Left renal cortex interstitium (tissue), 4 donors: ENCODE data around the gene AKAP6. TPM values are rescaled to one million over a fixed set of nuclear protein-coding genes. Genes with fewer than 3 reads are reported as not detected.

Experiments
- DNase-seq, 4 donors: peaks; one replicate each; pipeline ENCODE4 v3.0.0-alpha.2; 2013; ENCODE audit warnings: low read depth in 4 of 4, low spot score in 2 of 4, missing footprints in 1 of 4
- polyA plus RNA-seq, 4 donors: library from polyadenylated mRNA; unstranded; fragments of 120-200 nt; gene quantifications; one replicate each; pipeline ENCODE4 v1.2.1, GENCODE V29; 2013; ENCODE audit not compliant: insufficient read length in 4 of 4

The AKAP6 gene
- polyA plus RNA-seq, 4 donors: 1.8 to 3.6 (median 3.1) TPM

- no peak for DNase-seq
Observed at GRCh38 chr14:32722631-32723183, 393.6 kb downstream of the AKAP6 start.

- DNase-seq: no peak
Observed at GRCh38 chr14:32724867-32725471, 395.9 kb downstream of the AKAP6 start.

- DNase-seq: no peak
Observed at GRCh38 chr14:32726516-32726915, 397.4 kb downstream of the AKAP6 start.

GRCh38 chr14:32727832-32728231 is 398.7 kb downstream of the AKAP6 start:
- no peak for DNase-seq

- DNase-seq: no peak
Observed at GRCh38 chr14:32728526-32728925, 399.4 kb downstream of the AKAP6 start.

- no peak for DNase-seq
Observed at GRCh38 chr14:32728976-32729375, 399.9 kb downstream of the AKAP6 start.

- DNase-seq: no peak
Observed at GRCh38 chr14:32731249-32731648, 402.2 kb downstream of the AKAP6 start.

- DNase-seq: no peak
Observed at GRCh38 chr14:32733015-32733414, 403.9 kb downstream of the AKAP6 start.

GRCh38 chr14:32734261-32734660 is 405.2 kb downstream of the AKAP6 start:
- no peak for DNase-seq

- no peak for DNase-seq
Observed at GRCh38 chr14:32737621-32738020, 408.5 kb downstream of the AKAP6 start.

GRCh38 chr14:32738206-32738871 is 409.2 kb downstream of the AKAP6 start:
- DNase-seq: no peak

- no peak for DNase-seq
Observed at GRCh38 chr14:32744811-32745445, 415.8 kb downstream of the AKAP6 start.

GRCh38 chr14:32754209-32754608 is 425.1 kb downstream of the AKAP6 start:
- DNase-seq: no peak

GRCh38 chr14:32756173-32756572 is 427.1 kb downstream of the AKAP6 start:
- DNase-seq: no peak

GRCh38 chr14:32756775-32757174 is 427.7 kb downstream of the AKAP6 start:
- DNase-seq: no peak

- DNase-seq: no peak
Observed at GRCh38 chr14:32757568-32757967, 428.5 kb downstream of the AKAP6 start.

GRCh38 chr14:32761381-32761968 is 432.4 kb downstream of the AKAP6 start:
- DNase-seq: no peak

- no peak for DNase-seq
Observed at GRCh38 chr14:32762886-32763285, 433.8 kb downstream of the AKAP6 start.

- DNase-seq: no peak
Observed at GRCh38 chr14:32763673-32764072, 434.6 kb downstream of the AKAP6 start.

- DNase-seq: no peak
Observed at GRCh38 chr14:32764131-32764530, 435.0 kb downstream of the AKAP6 start.

- no peak for DNase-seq
Observed at GRCh38 chr14:32770422-32770821, 441.3 kb downstream of the AKAP6 start.
